ENCODE results near the gene ILDR2.

ILDR2 gene

GRCh38 chr1:166937962-166938361 is 37.4 kb downstream of the ILDR2 start:
- CTCF ChIA-PET, result interaction anchor here (1.9 kb wide), 1 partner anchor 119 kb away, joined by 5 read pairs; no protein-coding TSS in a partner anchor
- Histone ChIP-seq H3K36me3 (ENCODE audit: control insufficient read depth in 2 of 2, insufficient read depth in 1 of 2, low read length in 2 of 2) (no peaks in the 10 kb centered on the region), H3K4me3 (ENCODE audit: low read depth, low read length) (no peak overlapping the region), H3K4me1 (ENCODE audit: control insufficient read depth, insufficient read depth, low read length) (no peaks in the 10 kb centered on the region), H3K9me3 (ENCODE audit: control insufficient read depth, insufficient read depth, low read depth, low read length) (no peaks in the 10 kb centered on the region), H3K27ac (ENCODE audit: extremely low read depth, low read depth, low read length) (no peak overlapping the region)
- POLR2A ChIA-PET, result no interaction called here
- TF ChIP-seq ZNF10 (tag by site-specific recombination; IDR thresholded peaks at IDR 0.05) (no peak), GFI1B (tag by site-specific recombination; IDR thresholded peaks at IDR 0.05) (no peak)

GRCh38 chr1:166937329-166937728 is 38.0 kb downstream of the ILDR2 start:
- H3K9me3 ChIP-seq (ENCODE audit: control insufficient read depth, insufficient read depth, low read depth, low read length), result no peaks in the 10 kb centered on the region
- no peak for TF ChIP-seq KLF1 (tag by site-specific recombination; IDR thresholded peaks at IDR 0.05)
- no peak for TF ChIP-seq ZNF677 (tag by site-specific recombination; IDR thresholded peaks at IDR 0.05)
- TF ChIP-seq ZNF791 (tag by site-specific recombination; IDR thresholded peaks at IDR 0.05), result no peak
- TF ChIP-seq, protein P1, sequence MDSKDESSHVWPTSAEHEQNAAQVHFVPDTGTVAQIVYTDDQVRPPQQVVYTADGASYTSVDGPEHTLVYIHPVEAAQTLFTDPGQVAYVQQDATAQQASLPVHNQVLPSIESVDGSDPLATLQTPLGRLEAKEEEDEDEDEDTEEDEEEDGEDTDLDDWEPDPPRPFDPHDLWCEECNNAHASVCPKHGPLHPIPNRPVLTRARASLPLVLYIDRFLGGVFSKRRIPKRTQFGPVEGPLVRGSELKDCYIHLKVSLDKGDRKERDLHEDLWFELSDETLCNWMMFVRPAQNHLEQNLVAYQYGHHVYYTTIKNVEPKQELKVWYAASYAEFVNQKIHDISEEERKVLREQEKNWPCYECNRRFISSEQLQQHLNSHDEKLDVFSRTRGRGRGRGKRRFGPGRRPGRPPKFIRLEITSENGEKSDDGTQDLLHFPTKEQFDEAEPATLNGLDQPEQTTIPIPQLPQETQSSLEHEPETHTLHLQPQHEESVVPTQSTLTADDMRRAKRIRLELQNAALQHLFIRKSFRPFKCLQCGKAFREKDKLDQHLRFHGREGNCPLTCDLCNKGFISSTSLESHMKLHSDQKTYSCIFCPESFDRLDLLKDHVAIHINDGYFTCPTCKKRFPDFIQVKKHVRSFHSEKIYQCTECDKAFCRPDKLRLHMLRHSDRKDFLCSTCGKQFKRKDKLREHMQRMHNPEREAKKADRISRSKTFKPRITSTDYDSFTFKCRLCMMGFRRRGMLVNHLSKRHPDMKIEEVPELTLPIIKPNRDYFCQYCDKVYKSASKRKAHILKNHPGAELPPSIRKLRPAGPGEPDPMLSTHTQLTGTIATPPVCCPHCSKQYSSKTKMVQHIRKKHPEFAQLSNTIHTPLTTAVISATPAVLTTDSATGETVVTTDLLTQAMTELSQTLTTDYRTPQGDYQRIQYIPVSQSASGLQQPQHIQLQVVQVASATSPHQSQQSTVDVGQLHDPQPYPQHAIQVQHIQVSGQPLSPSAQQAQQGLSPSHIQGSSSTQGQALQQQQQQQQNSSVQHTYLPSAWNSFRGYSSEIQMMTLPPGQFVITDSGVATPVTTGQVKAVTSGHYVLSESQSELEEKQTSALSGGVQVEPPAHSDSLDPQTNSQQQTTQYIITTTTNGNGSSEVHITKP (tag by site-specific recombination; IDR thresholded peaks at IDR 0.05), result no peak
- TF ChIP-seq TSHZ1 (tag by site-specific recombination; IDR thresholded peaks at IDR 0.05; ENCODE audit: borderline replicate concordance), result no peak
- no peak for TF ChIP-seq ZEB2 (tag by site-specific recombination; IDR thresholded peaks at IDR 0.05)
- TF ChIP-seq ZNF501 (tag by site-specific recombination; IDR thresholded peaks at IDR 0.05), result no peak
- no peak for TF ChIP-seq ZNF510 (tag by site-specific recombination; IDR thresholded peaks at IDR 0.05; ENCODE audit: insufficient replicate concordance)
- TF ChIP-seq YY2 (tag by site-specific recombination; IDR thresholded peaks at IDR 0.05), result no peak
- TF ChIP-seq ZNF416 (tag by site-specific recombination; IDR thresholded peaks at IDR 0.05), result no peak
- no peak for TF ChIP-seq ZNF48 (tag by site-specific recombination; IDR thresholded peaks at IDR 0.05)
- TF ChIP-seq ZIC2 (tag by site-specific recombination; IDR thresholded peaks at IDR 0.05), result no peak
- TF ChIP-seq, protein P2, sequence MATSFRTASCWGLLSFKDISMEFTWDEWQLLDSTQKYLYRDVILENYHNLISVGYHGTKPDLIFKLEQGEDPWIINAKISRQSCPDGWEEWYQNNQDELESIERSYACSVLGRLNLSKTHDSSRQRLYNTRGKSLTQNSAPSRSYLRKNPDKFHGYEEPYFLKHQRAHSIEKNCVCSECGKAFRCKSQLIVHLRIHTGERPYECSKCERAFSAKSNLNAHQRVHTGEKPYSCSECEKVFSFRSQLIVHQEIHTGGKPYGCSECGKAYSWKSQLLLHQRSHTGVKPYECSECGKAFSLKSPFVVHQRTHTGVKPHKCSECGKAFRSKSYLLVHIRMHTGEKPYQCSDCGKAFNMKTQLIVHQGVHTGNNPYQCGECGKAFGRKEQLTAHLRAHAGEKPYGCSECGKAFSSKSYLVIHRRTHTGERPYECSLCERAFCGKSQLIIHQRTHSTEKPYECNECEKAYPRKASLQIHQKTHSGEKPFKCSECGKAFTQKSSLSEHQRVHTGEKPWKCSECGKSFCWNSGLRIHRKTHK (tag by site-specific recombination; IDR thresholded peaks at IDR 0.05), result no peak
- no peak for TF ChIP-seq KLF8 (tag by site-specific recombination; IDR thresholded peaks at IDR 0.05)
- H3K36me3 ChIP-seq (ENCODE audit: control insufficient read depth in 2 of 2, insufficient read depth in 1 of 2, low read length in 2 of 2), result no peaks in the 10 kb centered on the region
- H3K4me3 ChIP-seq (ENCODE audit: low read depth, low read length), result no peak overlapping the region
- ChIA-PET CTCF (interaction anchor here (0.6 kb wide), 1 partner anchor 27 kb away, joined by 3 read pairs; no protein-coding TSS in a partner anchor), POLR2A (no interaction called here)
- no peak overlapping the region for H3K27ac ChIP-seq (ENCODE audit: extremely low read depth, low read depth, low read length)
- no peaks in the 10 kb centered on the region for H3K4me1 ChIP-seq (ENCODE audit: control insufficient read depth, insufficient read depth, low read length)

Data from HEK293 (cell line).